Hepatocyte (in vitro differentiated cells): ENCODE results near the gene MOB1A. TPM values are rescaled to one million over a fixed set of nuclear protein-coding genes. Genes with fewer than 3 reads are reported as not detected.

Source experiments
- DNase-seq: peaks from one replicate; pipeline ENCODE4 v3.0.0-alpha.2; 2016; ENCODE audit warnings: low spot score
- H2AFZ ChIP-seq: fragments of 200-600 bp; sonication (generic); 2 replicates; pipeline ENCODE4 v1.6.0; 2016; ENCODE audit warnings: antibody characterized with exemption, mild to moderate bottlenecking
- H3K27ac ChIP-seq: fragments of 200-600 bp; sonication (generic); 2 replicates; pipeline ENCODE4 v1.5.1; 2016; ENCODE audit warnings: mild to moderate bottlenecking
- H3K27me3 ChIP-seq: fragments of 200-600 bp; sonication (generic); 2 replicates; pipeline ENCODE4 v1.6.1; 2016
- H3K36me3 ChIP-seq: fragments of 200-600 bp; sonication (generic); replicated peaks from 2 replicates; pipeline ENCODE4 v1.5.1; 2016; ENCODE audit warnings: low read depth; ENCODE audit not compliant: insufficient read depth
- H3K4me1 ChIP-seq: fragments of 200-600 bp; sonication (generic); 2 replicates; pipeline ENCODE4 v1.5.1; 2016; ENCODE audit warnings: mild to moderate bottlenecking, moderate library complexity; ENCODE audit not compliant: insufficient read depth
- H3K4me2 ChIP-seq: fragments of 200-600 bp; sonication (generic); 2 replicates; pipeline ENCODE4 v1.6.0; 2016
- H3K4me3 ChIP-seq: fragments of 200-600 bp; sonication (generic); 2 replicates; pipeline ENCODE4 v1.5.1; 2016; ENCODE audit warnings: mild to moderate bottlenecking
- H3K79me2 ChIP-seq: fragments of 200-600 bp; sonication (generic); 2 replicates; pipeline ENCODE4 v1.6.0; 2017; ENCODE audit warnings: mild to moderate bottlenecking
- H3K9me2 ChIP-seq: fragments of 200-600 bp; sonication (generic); replicated peaks from 2 replicates; pipeline ENCODE4 v1.6.0; 2017; ENCODE audit warnings: mild to moderate bottlenecking; ENCODE audit not compliant: insufficient read depth
- H3K9me3 ChIP-seq: fragments of 200-600 bp; sonication (generic); 2 replicates; pipeline ENCODE4 v1.5.1; 2016; ENCODE audit warnings: low read depth, mild to moderate bottlenecking
- H4K20me1 ChIP-seq: fragments of 200-600 bp; sonication (generic); 2 replicates; pipeline ENCODE4 v1.6.0; 2016; ENCODE audit warnings: mild to moderate bottlenecking; ENCODE audit not compliant: insufficient read depth, poor library complexity, severe bottlenecking
- CTCF ChIP-seq: fragments of 200-600 bp; sonication (generic); IDR thresholded peaks from 2 replicates; pipeline ENCODE4 v1.5.1; 2016; ENCODE audit warnings: antibody characterized with exemption, mild to moderate bottlenecking; ENCODE audit not compliant: poor library complexity
- EZH2 ChIP-seq: fragments of 200-600 bp; sonication (generic); IDR thresholded peaks from 2 replicates; pipeline ENCODE4 v1.6.1; 2016; ENCODE audit warnings: antibody characterized with exemption, mild to moderate bottlenecking, borderline replicate concordance
- EZH2phosphoT487 ChIP-seq: fragments of 200-600 bp; sonication (generic); IDR thresholded peaks from one replicate; pipeline ENCODE4 v1.6.1; 2018; ENCODE audit warnings: antibody characterized with exemption, mild to moderate bottlenecking, low read depth, moderate library complexity; ENCODE audit not compliant: unreplicated experiment, severe bottlenecking
- WGBS: methylation state at CpG from one replicate; pipeline ENCODE4 v1.1.6; 2016; ENCODE audit warnings: low lambda C conversion rate; ENCODE audit errors: missing lambda C conversion rate; 5-methylcytosine and 5-hydroxymethylcytosine counted together
- polyA plus RNA-seq: library from polyadenylated mRNA; unstranded; fragments of >200 nt; fragmentation: Nextera tagmentation; extraction: Ambion mirVana; gene quantifications from 2 replicates; pipeline ENCODE4 v1.2.1, GENCODE V29; 2016
- total RNA-seq: library from RNA; depleted of rRNA; stranded (reverse); fragments of >200 nt; gene quantifications from 2 replicates; pipeline ENCODE4 v1.2.3, GENCODE V29; 2014

MOB1A gene
- total and polyA plus RNA-seq, 2 experiments from 2014 or later, result 43.3 to 100 TPM

DNA sequence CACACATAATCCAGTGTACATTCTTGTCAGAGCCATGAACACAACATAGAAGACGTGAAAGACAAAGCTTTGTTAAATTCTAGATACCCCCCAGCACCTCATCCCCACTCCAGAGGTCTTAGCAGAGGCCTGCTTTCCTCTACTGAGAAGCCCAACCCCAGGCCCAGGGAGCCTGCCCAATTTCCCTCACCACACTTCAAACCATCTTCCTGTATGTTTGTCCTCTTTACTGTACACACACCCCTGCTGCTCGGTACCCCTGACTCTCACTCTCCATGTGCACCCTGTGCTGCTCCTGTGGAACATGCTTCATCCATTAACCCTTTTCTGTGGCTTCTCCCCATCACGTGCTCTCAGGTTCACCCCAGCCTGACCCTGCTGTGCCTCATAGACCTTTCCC, 68.1 kb downstream of the MOB1A start:
- Histone ChIP-seq H3K36me3 (no peaks in the 10 kb centered on the region), H3K4me3 (no peak overlapping the region), H3K9me3 (no peaks in the 10 kb centered on the region), H3K4me1 (no peaks in the 10 kb centered on the region), H4K20me1 (no peaks in the 10 kb centered on the region), H3K79me2 (no peaks in the 10 kb centered on the region), H3K4me2 (no peak overlapping the region), H3K27me3 (no peaks in the 10 kb centered on the region), H3K9me2 (no peaks in the 10 kb centered on the region), H2AFZ (no peak overlapping the region), H3K27ac (no peak overlapping the region)
- TF ChIP-seq EZH2 (no peak), CTCF (no peak), EZH2phosphoT487 (no peak)
- 94% methylated on average over 3 of the region's 3 CpGs for WGBS
- no peak for DNase-seq

DNA sequence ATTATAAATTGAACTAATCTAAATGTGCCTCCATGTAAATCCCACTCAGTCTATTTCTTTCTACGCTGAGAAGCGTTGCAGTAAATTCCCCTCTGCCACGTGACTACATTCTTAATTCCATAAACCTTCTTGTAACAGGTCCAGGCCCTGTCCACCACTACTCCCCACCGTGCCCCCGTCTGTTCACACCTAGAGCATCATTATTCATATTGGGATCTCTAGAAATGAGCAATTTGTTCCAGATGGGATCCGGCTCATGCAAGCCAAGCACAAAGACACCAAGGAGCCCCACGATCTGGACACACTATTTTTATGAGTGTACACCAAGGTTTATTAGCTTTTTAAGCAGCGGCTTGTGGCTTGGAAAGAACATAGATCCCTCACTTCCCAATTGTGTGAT, 69.1 kb downstream of the MOB1A start:
- WGBS, result 74% methylated on average over 8 of the region's 8 CpGs

DNA sequence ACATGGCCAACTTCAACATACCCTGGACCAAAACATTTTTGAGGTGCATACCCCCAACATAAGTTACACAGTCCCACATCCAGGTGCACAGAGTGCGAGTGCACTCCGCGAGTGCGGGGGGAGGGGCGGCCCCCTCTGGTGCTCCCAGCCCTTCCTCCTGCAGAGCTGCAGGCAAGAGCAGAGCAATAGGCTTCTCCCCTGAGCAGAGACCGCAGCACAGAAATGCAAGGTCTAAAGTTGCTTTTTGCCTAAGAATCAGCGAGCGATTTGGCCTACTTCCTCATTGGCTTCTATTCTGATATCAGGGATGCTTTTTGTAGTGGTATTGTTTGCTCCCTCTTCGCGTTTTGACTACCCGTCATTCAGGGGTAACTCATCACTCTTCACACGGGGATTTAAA, 71.6 kb downstream of the MOB1A start:
- Histone ChIP-seq H3K9me2 (no peaks in the 10 kb centered on the region), H3K4me2 (no peak overlapping the region), H3K9me3 (no peaks in the 10 kb centered on the region), H3K4me1 (no peaks in the 10 kb centered on the region), H3K4me3 (no peak overlapping the region), H4K20me1 (no peaks in the 10 kb centered on the region), H2AFZ (no peak overlapping the region), H3K27me3 (no peaks in the 10 kb centered on the region), H3K27ac (no peak overlapping the region), H3K36me3 (no peaks in the 10 kb centered on the region), H3K79me2 (no peaks in the 10 kb centered on the region)
- no peak for DNase-seq
- TF ChIP-seq CTCF (no peak), EZH2phosphoT487 (no peak)
- WGBS, result 57% methylated on average over 12 of the region's 12 CpGs

More for the DNA sequence above, 69.1 kb downstream of the MOB1A start:
- no peaks in the 10 kb centered on the region for H3K9me3 ChIP-seq
- no peaks in the 10 kb centered on the region for H3K36me3 ChIP-seq
- no peak overlapping the region for H2AFZ ChIP-seq
- no peak overlapping the region for H3K27ac ChIP-seq
- no peak overlapping the region for H3K4me2 ChIP-seq
- DNase-seq, result no peak
- H3K79me2 ChIP-seq, result no peaks in the 10 kb centered on the region
- H3K4me1 ChIP-seq, result no peaks in the 10 kb centered on the region
- no peaks in the 10 kb centered on the region for H3K27me3 ChIP-seq
- no peak for TF ChIP-seq EZH2phosphoT487
- TF ChIP-seq CTCF, result no peak
- no peak for TF ChIP-seq EZH2
- no peak overlapping the region for H3K4me3 ChIP-seq
- H4K20me1 ChIP-seq, result no peaks in the 10 kb centered on the region
- no peaks in the 10 kb centered on the region for H3K9me2 ChIP-seq

DNA sequence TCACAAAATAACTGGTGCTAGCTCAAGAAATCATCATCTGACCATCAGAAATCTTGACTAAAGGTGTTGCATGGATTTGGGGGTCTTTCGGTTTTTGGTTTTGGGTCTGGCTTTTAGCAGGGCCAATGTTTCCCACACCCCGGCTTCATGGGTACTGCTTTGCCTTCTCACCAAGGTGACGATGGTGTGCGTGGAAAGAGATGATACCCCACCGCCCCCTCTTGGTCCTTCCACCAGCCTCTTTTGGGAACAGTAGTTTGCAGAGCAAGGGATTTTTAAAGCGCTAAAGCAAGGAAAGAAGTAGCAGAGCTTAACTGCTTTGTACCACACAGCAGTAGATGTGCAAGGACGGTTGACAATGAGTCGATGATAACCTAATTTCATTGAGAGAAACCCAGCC, 73.3 kb downstream of the MOB1A start:
- H3K27ac ChIP-seq, result no peak overlapping the region
- 96% methylated on average over 8 of the region's 8 CpGs for WGBS
- H3K9me3 ChIP-seq, result no peaks in the 10 kb centered on the region
- H3K79me2 ChIP-seq, result no peaks in the 10 kb centered on the region
- no peaks in the 10 kb centered on the region for H3K4me1 ChIP-seq
- no peaks in the 10 kb centered on the region for H3K36me3 ChIP-seq
- no peaks in the 10 kb centered on the region for H3K27me3 ChIP-seq
- TF ChIP-seq CTCF (no peak), EZH2phosphoT487 (no peak), EZH2 (no peak)
- H3K9me2 ChIP-seq, result no peaks in the 10 kb centered on the region
- DNase-seq, result no peak
- no peak overlapping the region for H2AFZ ChIP-seq
- H3K4me2 ChIP-seq, result no peak overlapping the region
- no peaks in the 10 kb centered on the region for H4K20me1 ChIP-seq
- no peak overlapping the region for H3K4me3 ChIP-seq
